Activated naive CD4-positive, alpha-beta T cell treated with anti-CD3 and anti-CD28 coated beads for 36 hours (primary cell): Measurements from ENCODE around the gene TRIM15. TPM values are rescaled to one million over a fixed set of nuclear protein-coding genes. Genes with fewer than 3 reads are reported as not detected.
"Not testable (repeated sequence)": the region's sequence is repeated elsewhere in the genome, so short reads cannot be mapped to it uniquely, and the experiment has no call there.

Source experiments
- CTCF ChIA-PET: fragments of 350-600 bp; sonication (Branson Sonifier 250); formaldehyde crosslinking; loops from one replicate; lab custom pipeline; 2021; ENCODE audit warnings: antibody characterized with exemption; lab: Charles Lee
- DNase-seq: peaks from one replicate; pipeline ENCODE4 v3.0.0-alpha.2; 2020
- H3K27ac Mint-ChIP-seq: one replicate; pipeline ENCODE4 v1.8.0; 2021; ENCODE audit warnings: mild to moderate bottlenecking, mixed read lengths
- H3K27me3 Mint-ChIP-seq: one replicate; pipeline ENCODE4 v1.8.0; 2021; ENCODE audit warnings: low read depth, mixed read lengths
- H3K36me3 Mint-ChIP-seq: one replicate; pipeline ENCODE4 v1.8.0; 2021; ENCODE audit warnings: low read depth, mixed read lengths
- H3K4me1 Mint-ChIP-seq: one replicate; pipeline ENCODE4 v1.8.0; 2021; ENCODE audit warnings: low read depth, mixed read lengths
- H3K4me3 Mint-ChIP-seq: one replicate; pipeline ENCODE4 v1.8.0; 2021; ENCODE audit warnings: mild to moderate bottlenecking, moderate library complexity, mixed read lengths
- H3K9me3 Mint-ChIP-seq: one replicate; pipeline ENCODE4 v1.8.0; 2021; ENCODE audit warnings: mixed read lengths
- intact Hi-C: fragments of 100-400 bp; cut with micrococcal nuclease; formaldehyde crosslinking; loops from one replicate; pipeline ENCODE4 v1.15.1; 2023
- total RNA-seq, 2 experiments: library from RNA; stranded (reverse); gene quantifications; one replicate each; pipeline ENCODE4 v1.2.3, GENCODE V29; 2021

The TRIM15 gene
- total RNA-seq, 2 experiments from 2014 or later = 0.79 to 2.2 TPM

DNA sequence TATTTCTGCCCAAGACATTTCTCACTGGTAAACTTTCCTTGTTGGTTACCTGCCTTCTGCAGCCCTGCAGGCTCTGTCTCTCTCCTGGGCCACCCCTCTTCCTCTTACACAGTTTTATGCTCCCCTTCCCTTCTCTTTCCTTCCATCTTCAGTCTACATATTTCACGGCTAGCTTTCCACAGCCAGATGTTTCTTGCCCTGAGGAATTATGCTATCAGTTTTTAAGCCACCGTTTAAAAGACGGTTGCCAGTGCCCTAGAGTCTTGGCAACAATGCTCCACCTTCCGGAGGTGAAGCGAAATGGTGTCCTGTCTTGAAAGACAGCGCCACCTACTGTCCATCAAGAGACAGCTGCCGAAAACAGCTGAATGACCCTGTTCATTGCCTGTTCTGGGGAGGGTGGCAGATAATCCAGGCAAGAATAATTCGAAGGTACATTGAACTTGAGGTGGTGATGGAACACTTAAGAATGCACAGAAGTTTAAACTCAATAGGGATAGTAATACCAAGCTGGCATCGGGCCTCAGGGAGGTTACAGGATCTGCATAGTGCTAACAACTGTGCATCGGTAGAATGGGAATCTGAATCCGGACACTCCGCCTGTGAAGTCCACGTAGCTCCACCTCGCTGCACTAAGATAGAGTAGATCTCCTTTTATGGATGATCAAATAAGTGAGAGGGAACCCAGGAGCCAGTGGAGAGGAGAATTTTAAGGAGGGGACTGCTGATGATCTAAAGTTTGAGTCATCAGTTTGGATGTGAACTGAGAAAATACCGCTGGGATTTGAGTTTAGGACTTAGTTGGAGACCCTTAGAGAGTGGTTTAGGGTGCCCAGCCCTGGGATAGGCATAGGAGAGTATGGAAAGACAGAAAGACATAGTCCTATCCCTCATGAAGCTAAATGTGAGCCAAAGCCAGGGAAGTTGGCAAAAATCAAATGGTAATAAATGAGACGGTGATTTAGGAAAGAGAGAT, 32.2 kb upstream of the TRIM15 start:
- Mint-ChIP-seq H3K4me1 (peaks cover 15% of the 10 kb centered on the region), H3K4me3 (no peak overlapping the region), H3K27me3 (peaks cover 51% of the 10 kb centered on the region), H3K36me3 (no peaks in the 10 kb centered on the region), H3K9me3 (no peaks in the 10 kb centered on the region), H3K27ac (no peak overlapping the region)
- CTCF ChIA-PET = interaction anchor here (0.6 to 6.5 kb wide), 36 partner anchors 9 to 478 kb away, joined by 3 to 227 read pairs (median 4); partner anchors contain the start of genes POLR1H, PPP1R11 and TRIM31
- peak; percentile 80 for DNase-seq
- intact Hi-C loops = loop anchor here (1.0 to 2.0 kb wide), 5 partner anchors 28 to 283 kb away; partner anchors contain the start of genes PPP1R11 and RNF39

GRCh38 chr6:30131947-30132497, 31.3 kb upstream of the TRIM15 start:
- H3K4me3 Mint-ChIP-seq = no peak overlapping the region
- no peaks in the 10 kb centered on the region for H3K9me3 Mint-ChIP-seq
- no peaks in the 10 kb centered on the region for H3K36me3 Mint-ChIP-seq
- CTCF ChIA-PET = interaction anchor here (0.8 to 6.5 kb wide), 27 partner anchors 10 to 242 kb away, joined by 3 to 227 read pairs (median 5); partner anchors contain the start of genes PPP1R11 and TRIM31
- intact Hi-C loops = loop anchor here (1.0 to 2.0 kb wide), 5 partner anchors 29 to 284 kb away; partner anchors contain the start of genes PPP1R11 and RNF39
- H3K27ac Mint-ChIP-seq = no peak overlapping the region
- peaks cover 49% of the 10 kb centered on the region for H3K27me3 Mint-ChIP-seq
- no peak for DNase-seq
- peaks cover 16% of the 10 kb centered on the region for H3K4me1 Mint-ChIP-seq

GRCh38 chr6:30135147-30135546, 28.2 kb upstream of the TRIM15 start:
- no peak for DNase-seq
- Mint-ChIP-seq H3K4me1 (peaks cover 9% of the 10 kb centered on the region), H3K9me3 (no peaks in the 10 kb centered on the region), H3K27me3 (peaks cover 36% of the 10 kb centered on the region), H3K4me3 (no peak overlapping the region), H3K36me3 (no peaks in the 10 kb centered on the region), H3K27ac (no peak overlapping the region)
- intact Hi-C loops = no loop called here
- CTCF ChIA-PET = interaction anchor here (1.8 to 6.5 kb wide), 2 partner anchors 30 to 32 kb away, joined by 8 to 227 read pairs; no protein-coding TSS in a partner anchor

DNA sequence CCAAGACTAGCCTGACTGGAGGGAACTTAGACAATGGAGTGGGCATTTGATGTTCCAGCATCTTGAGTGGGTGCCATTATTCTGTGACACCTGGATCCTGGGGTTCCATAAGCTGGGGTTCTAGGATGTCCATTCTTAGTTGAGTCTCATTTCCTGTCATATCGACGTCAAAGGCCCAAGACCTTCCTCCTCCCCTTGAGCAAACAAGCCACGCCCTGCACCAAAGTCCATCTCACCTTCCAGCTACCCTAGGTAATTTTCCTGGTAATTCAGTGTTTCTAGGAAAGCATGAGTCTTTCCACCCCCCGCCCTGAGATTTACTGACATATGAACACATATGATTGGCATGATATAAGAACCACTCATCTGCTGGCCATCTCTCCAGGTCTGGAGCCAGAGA, 27.6 kb upstream of the TRIM15 start, which contains the start of gene TRIM40:
Gene TRIM40 (plus strand): TSS at position 384 of the 400 bp plus-strand sequence. CDS start 897 bp downstream, outside the sequence.
- Mint-ChIP-seq H3K4me1 (peaks cover 7% of the 10 kb centered on the region), H3K9me3 (no peaks in the 10 kb centered on the region), H3K27me3 (peaks cover 33% of the 10 kb centered on the region), H3K4me3 (no peak within 1 kb of the TSS), H3K36me3 (no peaks in the 10 kb centered on the region), H3K27ac (no peak within 1 kb of the TSS)
- intact Hi-C loops = no loop called here
- DNase-seq = no peak
- CTCF ChIA-PET = interaction anchor here (1.2 to 1.8 kb wide), 2 partner anchors 32 to 34 kb away, joined by 3 to 8 read pairs; no protein-coding TSS in a partner anchor

GRCh38 chr6:30136570-30137286, 26.6 kb upstream of the TRIM15 start:
- no peak for DNase-seq
- Mint-ChIP-seq H3K36me3 (no peaks in the 10 kb centered on the region), H3K9me3 (no peaks in the 10 kb centered on the region), H3K4me1 (peaks cover 3% of the 10 kb centered on the region), H3K27ac (no peak overlapping the region), H3K4me3 (no peak overlapping the region), H3K27me3 (peaks cover 31% of the 10 kb centered on the region)
- intact Hi-C loops = no loop called here
- CTCF ChIA-PET = interaction anchor here (1.2 to 1.8 kb wide), 2 partner anchors 33 kb away, joined by 3 to 8 read pairs; no protein-coding TSS in a partner anchor

DNA sequence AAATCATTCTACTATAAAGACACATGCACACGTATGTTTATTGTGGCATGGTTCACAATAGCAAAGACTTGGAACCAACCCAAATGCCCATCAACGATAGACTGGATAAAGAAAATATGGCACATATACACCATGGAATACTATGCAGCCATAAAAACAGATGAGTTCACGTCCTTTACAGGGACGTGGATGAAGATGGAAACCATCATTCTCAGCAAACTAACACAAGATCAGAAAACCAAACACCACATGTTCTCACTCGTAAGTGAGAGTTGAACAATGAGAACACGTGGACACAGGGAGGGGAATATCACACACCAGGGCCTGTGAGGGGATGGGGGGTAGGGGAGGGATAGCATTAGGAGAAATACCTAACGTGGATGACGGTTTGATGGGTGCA, 23.1 kb upstream of the TRIM15 start:
- CTCF ChIA-PET, DNase-seq, H3K27ac Mint-ChIP-seq, H3K36me3 Mint-ChIP-seq, H3K4me1 Mint-ChIP-seq, H3K4me3 Mint-ChIP-seq, H3K9me3 Mint-ChIP-seq, intact Hi-C loops: not testable (repeated sequence)
- peaks cover 37% of the 10 kb centered on the region for H3K27me3 Mint-ChIP-seq

DNA sequence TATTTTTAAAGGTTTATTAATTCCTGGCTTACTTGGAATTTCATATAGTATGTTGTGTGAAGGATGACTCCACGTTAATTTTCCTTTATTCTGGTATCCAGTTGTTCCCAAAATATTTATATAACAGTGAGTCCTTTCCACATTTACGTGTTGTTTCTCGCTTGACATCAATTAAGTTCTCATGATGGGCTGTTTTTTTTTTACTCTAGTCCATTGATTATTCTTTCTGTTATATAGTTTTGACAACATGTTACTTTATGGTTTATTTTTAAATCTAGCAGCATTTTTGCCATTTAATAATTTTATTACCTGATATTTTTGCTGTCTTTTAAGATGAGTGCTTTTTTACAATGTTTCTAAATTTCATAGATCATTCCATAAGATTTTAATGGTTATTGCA, 20.7 kb upstream of the TRIM15 start:
- DNase-seq = no peak
- intact Hi-C loops = no loop called here
- Mint-ChIP-seq H3K27ac (no peak overlapping the region), H3K4me3 (no peak overlapping the region), H3K36me3 (no peaks in the 10 kb centered on the region), H3K9me3 (no peaks in the 10 kb centered on the region), H3K27me3 (peaks cover 33% of the 10 kb centered on the region), H3K4me1 (no peaks in the 10 kb centered on the region)
- CTCF ChIA-PET = interaction anchor here (2.9 kb wide), 1 partner anchor 12 kb away, joined by 8 read pairs; no protein-coding TSS in a partner anchor

DNA sequence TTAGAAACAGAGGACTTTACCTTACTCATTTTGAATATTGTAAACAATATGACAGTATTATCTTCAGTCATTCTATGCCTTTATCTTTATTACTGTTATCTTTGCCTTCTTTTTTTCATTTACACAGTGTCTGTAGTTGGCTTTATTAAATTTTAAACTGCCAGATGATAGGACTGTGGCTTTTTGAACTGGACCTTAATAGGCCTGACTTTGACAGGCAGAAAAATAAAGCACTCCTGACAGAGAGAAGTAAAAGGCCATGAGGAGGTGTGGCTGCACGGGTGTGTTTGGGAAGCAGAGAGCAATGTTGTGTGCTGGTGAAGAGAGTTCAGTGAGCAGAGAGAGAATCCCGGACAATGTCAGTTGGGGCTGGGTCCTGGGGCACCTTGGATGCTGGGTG, 19.6 kb upstream of the TRIM15 start:
- Mint-ChIP-seq H3K9me3 (no peaks in the 10 kb centered on the region), H3K27me3 (peaks cover 41% of the 10 kb centered on the region), H3K27ac (no peak overlapping the region), H3K36me3 (no peaks in the 10 kb centered on the region), H3K4me1 (no peaks in the 10 kb centered on the region), H3K4me3 (no peak overlapping the region)
- DNase-seq = no peak
- intact Hi-C loops = no loop called here
- CTCF ChIA-PET = interaction anchor here (0.6 to 2.9 kb wide), 3 partner anchors 11 to 813 kb away, joined by 3 to 8 read pairs (median 3); no protein-coding TSS in a partner anchor

DNA sequence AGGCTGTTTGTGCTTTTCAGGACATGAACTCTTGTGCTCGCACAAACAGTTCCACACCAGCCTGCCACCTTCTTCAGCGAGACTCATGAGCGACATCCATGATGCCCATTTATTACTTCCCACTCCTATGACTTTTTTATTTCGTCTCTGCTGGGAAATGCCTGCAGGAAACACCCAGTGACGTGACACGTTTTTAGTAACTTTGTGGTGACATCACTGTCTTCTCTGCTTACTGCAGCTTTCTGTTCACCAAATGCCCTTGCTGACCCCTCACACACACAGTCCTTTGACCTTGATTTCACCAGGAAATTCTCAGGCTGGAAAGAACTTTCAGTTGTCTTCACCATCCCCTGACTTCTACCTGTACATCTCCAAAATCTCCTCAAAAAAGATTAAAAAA, 18.5 kb upstream of the TRIM15 start:
- H3K9me3 Mint-ChIP-seq = no peaks in the 10 kb centered on the region
- no peaks in the 10 kb centered on the region for H3K4me1 Mint-ChIP-seq
- no peak for DNase-seq
- H3K27ac Mint-ChIP-seq = no peak overlapping the region
- peaks cover 36% of the 10 kb centered on the region for H3K27me3 Mint-ChIP-seq
- intact Hi-C loops = no loop called here
- no peaks in the 10 kb centered on the region for H3K36me3 Mint-ChIP-seq
- CTCF ChIA-PET = interaction anchor here (2.9 kb wide), 1 partner anchor 14 kb away, joined by 8 read pairs; no protein-coding TSS in a partner anchor
- H3K4me3 Mint-ChIP-seq = no peak overlapping the region

DNA sequence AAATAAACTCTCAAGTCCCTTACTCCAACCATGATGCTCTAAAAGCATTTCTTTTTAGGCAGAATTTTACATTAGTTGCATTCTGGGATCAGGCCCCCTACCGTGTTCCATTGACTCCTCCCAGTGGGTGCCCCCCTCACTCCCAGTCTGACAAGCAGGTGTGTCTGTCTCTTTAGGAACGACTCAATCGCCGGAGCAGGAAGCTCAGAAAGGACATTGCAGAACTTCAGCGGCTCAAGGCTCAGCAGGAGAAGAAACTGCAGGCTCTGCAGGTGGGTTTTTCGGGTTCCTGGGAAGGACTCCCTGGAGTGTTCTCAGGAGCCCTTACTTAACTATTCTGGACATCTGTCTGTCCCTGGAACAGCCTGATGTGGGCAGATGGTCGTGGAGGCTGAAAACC, 17.5 kb upstream of the TRIM15 start:
- H3K27ac Mint-ChIP-seq = no peak overlapping the region
- intact Hi-C loops = no loop called here
- CTCF ChIA-PET = no interaction called here
- no peak for DNase-seq
- H3K4me1 Mint-ChIP-seq = no peaks in the 10 kb centered on the region
- no peaks in the 10 kb centered on the region for H3K9me3 Mint-ChIP-seq
- peaks cover 29% of the 10 kb centered on the region for H3K27me3 Mint-ChIP-seq
- no peaks in the 10 kb centered on the region for H3K36me3 Mint-ChIP-seq
- H3K4me3 Mint-ChIP-seq = no peak overlapping the region

DNA sequence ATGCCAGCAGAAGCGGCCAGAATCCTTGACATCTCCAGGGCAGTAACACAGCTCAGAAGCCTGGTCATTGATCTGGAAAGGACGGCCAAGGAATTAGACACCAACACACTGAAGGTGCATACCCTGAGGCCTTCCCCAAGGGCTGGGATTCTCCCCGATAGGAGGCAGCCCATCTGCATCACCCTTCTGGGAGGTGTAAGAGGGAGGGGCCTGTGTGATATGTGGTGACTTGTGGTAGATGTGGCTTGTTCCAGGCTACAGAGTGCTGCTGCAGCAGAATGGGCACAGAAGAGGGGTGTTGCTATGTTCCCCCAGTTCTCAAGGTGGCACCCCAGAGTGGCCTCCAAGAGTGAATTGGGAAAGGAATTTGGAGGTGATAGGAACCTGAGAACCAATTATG, 16.2 kb upstream of the TRIM15 start:
- H3K4me1 Mint-ChIP-seq = no peaks in the 10 kb centered on the region
- no peak overlapping the region for H3K4me3 Mint-ChIP-seq
- CTCF ChIA-PET = interaction anchor here (1.3 kb wide), 1 partner anchor 16 kb away, joined by 4 read pairs; no protein-coding TSS in a partner anchor
- H3K9me3 Mint-ChIP-seq = no peaks in the 10 kb centered on the region
- intact Hi-C loops = no loop called here
- H3K36me3 Mint-ChIP-seq = no peaks in the 10 kb centered on the region
- peak; percentile 29 for DNase-seq
- no peak overlapping the region for H3K27ac Mint-ChIP-seq
- H3K27me3 Mint-ChIP-seq = peaks cover 21% of the 10 kb centered on the region
